ENCODE data around the gene CREBBP. TPM values are rescaled to one million over a fixed set of nuclear protein-coding genes. Genes with fewer than 3 reads are reported as not detected.

The CREBBP gene
- total RNA-seq, 1 experiment from 2014 or later, result 26.4 TPM

DNA sequence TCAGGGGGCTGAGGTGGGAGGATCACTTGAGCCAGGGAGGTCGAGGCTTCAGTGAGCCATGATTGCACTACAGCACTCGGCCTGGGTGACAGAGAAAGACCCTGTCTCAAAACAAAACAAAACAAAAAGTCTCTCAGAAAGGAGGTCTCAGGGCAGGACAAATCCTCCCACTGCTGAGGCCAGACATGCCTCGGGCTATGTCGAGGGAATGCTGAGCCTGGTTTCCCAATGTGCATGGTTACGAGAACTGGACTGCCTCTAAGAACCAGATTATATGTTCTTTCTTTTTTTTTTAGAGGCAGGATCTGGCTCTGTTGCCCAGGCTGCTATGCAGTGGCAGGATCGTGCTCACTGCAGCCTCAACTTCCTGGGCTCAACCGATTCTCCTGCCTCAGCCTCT, 190.8 kb downstream of the CREBBP start:
- no peaks in the 10 kb centered on the region for H3K27me3 ChIP-seq (ENCODE audit: low read length)
- no peaks in the 10 kb centered on the region for H3K4me1 ChIP-seq (ENCODE audit: low read length)
- H3K79me2 ChIP-seq (ENCODE audit: low read length), result peaks cover 45% of the 10 kb centered on the region
- no peak overlapping the region for H3K9ac ChIP-seq (ENCODE audit: low read length)
- H2AFZ ChIP-seq (ENCODE audit: low read length), result no peak overlapping the region
- H3K27ac ChIP-seq (ENCODE audit: low read length), result no peak overlapping the region
- H3K9me2 ChIP-seq (replicated peaks; ENCODE audit: insufficient read depth, low read length), result no peaks in the 10 kb centered on the region
- 0 out of 2 replicates have a peak, but pooled peaks cover 2% of the 10 kb centered on the region for H4K20me1 ChIP-seq (ENCODE audit: insufficient read depth, low read depth, low read length)
- H3K9me3 ChIP-seq (ENCODE audit: low read length), result no peaks in the 10 kb centered on the region
- no peak overlapping the region for H3K4me3 ChIP-seq (ENCODE audit: low read length)
- H3K4me2 ChIP-seq (ENCODE audit: low read depth, low read length, poor library complexity, severe bottlenecking), result no peak overlapping the region
- peaks cover 42% of the 10 kb centered on the region; the same call in 1 of the 2 replicates for H3K36me3 ChIP-seq (ENCODE audit: insufficient read depth, low read length)
- no peak for DNase-seq

DNA sequence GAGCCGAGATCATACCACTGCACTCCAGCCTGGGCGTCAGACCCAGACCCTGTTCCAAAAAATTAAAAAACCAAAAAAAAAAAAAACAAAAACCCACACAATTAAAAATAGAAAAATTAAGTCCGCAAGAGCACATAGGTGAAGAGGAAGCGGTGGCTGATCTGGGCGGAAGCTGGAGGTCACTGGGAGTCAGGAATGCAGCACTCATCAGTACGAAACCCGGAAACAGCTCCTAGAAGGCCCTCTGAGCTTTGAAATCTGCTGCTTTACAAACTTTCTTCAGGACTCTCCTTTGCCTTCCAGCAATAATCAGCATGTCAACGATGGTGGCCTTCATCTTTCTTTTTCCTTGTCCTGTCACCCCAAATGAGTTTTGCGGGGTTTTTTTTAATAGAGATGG, 192.7 kb downstream of the CREBBP start:
- H3K79me2 ChIP-seq (ENCODE audit: low read length), result peaks cover 36% of the 10 kb centered on the region
- H3K27ac ChIP-seq (ENCODE audit: low read length), result no peak overlapping the region
- H4K20me1 ChIP-seq (ENCODE audit: insufficient read depth, low read depth, low read length), result no peaks in the 10 kb centered on the region
- DNase-seq, result no peak
- H3K9me2 ChIP-seq (replicated peaks; ENCODE audit: insufficient read depth, low read length), result no peaks in the 10 kb centered on the region
- no peaks in the 10 kb centered on the region for H3K27me3 ChIP-seq (ENCODE audit: low read length)
- no peak overlapping the region for H3K9ac ChIP-seq (ENCODE audit: low read length)
- H3K36me3 ChIP-seq (ENCODE audit: insufficient read depth, low read length), result peaks cover 44% of the 10 kb centered on the region
- H3K9me3 ChIP-seq (ENCODE audit: low read length), result no peaks in the 10 kb centered on the region
- no peak overlapping the region for H3K4me2 ChIP-seq (ENCODE audit: low read depth, low read length, poor library complexity, severe bottlenecking)
- no peaks in the 10 kb centered on the region for H3K4me1 ChIP-seq (ENCODE audit: low read length)
- H3K4me3 ChIP-seq (ENCODE audit: low read length), result no peak overlapping the region
- no peak overlapping the region for H2AFZ ChIP-seq (ENCODE audit: low read length)

DNA sequence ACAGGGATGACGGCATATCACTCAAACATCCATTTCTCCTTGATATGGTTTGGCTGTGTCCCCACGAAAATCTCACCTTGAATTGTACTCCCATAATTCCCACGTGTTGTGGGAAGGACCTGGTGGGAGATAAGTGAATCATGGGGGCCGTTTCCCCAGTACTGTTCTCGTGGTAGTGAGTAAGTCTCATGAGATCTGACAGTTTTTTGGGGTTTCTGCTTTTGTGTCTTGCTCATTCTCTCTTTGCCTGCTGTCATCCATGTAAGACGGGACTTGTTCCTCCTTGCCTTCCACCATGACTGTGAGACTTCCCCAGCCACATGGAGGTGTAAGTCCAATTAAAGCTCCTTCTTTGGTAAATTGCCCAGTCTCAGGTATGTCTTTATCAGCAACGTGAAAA, 193.5 kb downstream of the CREBBP start:
- H3K9ac ChIP-seq (ENCODE audit: low read length), result no peak overlapping the region
- peaks cover 50% of the 10 kb centered on the region for H3K36me3 ChIP-seq (ENCODE audit: insufficient read depth, low read length)
- H3K27ac ChIP-seq (ENCODE audit: low read length), result no peak overlapping the region
- H3K27me3 ChIP-seq (ENCODE audit: low read length), result no peaks in the 10 kb centered on the region
- H3K4me2 ChIP-seq (ENCODE audit: low read depth, low read length, poor library complexity, severe bottlenecking), result no peak overlapping the region
- no peaks in the 10 kb centered on the region for H4K20me1 ChIP-seq (ENCODE audit: insufficient read depth, low read depth, low read length)
- no peak overlapping the region for H3K4me3 ChIP-seq (ENCODE audit: low read length)
- H2AFZ ChIP-seq (ENCODE audit: low read length), result no peak overlapping the region
- no peak for DNase-seq
- H3K9me2 ChIP-seq (replicated peaks; ENCODE audit: insufficient read depth, low read length), result no peaks in the 10 kb centered on the region
- no peaks in the 10 kb centered on the region for H3K4me1 ChIP-seq (ENCODE audit: low read length)
- no peaks in the 10 kb centered on the region for H3K9me3 ChIP-seq (ENCODE audit: low read length)
- peaks cover 34% of the 10 kb centered on the region for H3K79me2 ChIP-seq (ENCODE audit: low read length)

DNA sequence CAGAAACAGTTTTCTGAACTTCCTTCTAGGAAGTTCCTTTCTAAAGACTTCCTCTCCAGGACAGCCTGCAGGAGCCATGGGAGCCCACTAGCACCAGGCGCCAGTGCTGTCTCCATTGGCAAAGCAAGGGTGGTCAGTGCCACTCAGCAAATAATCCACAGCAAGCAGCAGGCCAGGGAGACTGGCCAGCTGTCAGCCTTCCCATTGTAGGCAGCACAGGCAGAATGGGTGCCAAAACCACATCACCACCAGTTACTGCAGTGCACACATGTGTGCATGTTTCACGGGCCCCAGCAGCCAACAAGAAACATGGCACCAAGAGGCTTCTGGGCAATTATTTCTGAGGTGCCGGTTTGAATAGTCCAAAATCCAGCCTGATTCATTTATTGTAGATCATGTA, 199.3 kb downstream of the CREBBP start:
- Histone ChIP-seq H3K79me2 (ENCODE audit: low read length) (0 out of 2 replicates have a peak, but pooled peaks cover 6% of the 10 kb centered on the region), H3K27ac (ENCODE audit: low read length) (no peak overlapping the region), H3K4me1 (ENCODE audit: low read length) (no peaks in the 10 kb centered on the region), H2AFZ (ENCODE audit: low read length) (no peak overlapping the region), H3K9ac (ENCODE audit: low read length) (no peak overlapping the region), H3K9me3 (ENCODE audit: low read length) (no peaks in the 10 kb centered on the region), H3K36me3 (ENCODE audit: insufficient read depth, low read length) (peaks cover 43% of the 10 kb centered on the region), H3K4me2 (ENCODE audit: low read depth, low read length, poor library complexity, severe bottlenecking) (no peak overlapping the region), H4K20me1 (ENCODE audit: insufficient read depth, low read depth, low read length) (no peaks in the 10 kb centered on the region), H3K4me3 (ENCODE audit: low read length) (no peak overlapping the region), H3K9me2 (replicated peaks; ENCODE audit: insufficient read depth, low read length) (no peaks in the 10 kb centered on the region), H3K27me3 (ENCODE audit: low read length) (no peaks in the 10 kb centered on the region)
- no peak for DNase-seq

DNA sequence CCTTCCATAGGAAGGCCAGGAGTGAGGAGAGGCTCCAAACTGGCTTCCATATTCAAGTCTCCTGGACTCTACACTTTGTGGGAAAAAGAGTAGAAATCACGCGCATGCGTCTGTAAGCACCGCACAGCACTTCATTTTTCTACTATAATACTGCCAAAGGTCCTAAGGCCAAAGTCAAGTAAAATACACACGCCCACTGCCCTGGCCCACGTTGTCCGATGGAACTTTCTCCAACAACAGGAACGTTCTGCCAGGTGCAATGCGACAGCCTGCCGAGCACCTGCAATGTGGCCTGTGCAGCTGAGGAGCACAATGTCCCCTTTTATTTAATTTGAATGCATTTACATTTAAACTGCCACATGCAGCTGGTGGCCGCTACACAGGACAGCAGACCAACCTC, 202.5 kb downstream of the CREBBP start:
- Histone ChIP-seq H3K4me3 (ENCODE audit: low read length) (no peak overlapping the region), H2AFZ (ENCODE audit: low read length) (no peak overlapping the region), H4K20me1 (ENCODE audit: insufficient read depth, low read depth, low read length) (no peaks in the 10 kb centered on the region), H3K36me3 (ENCODE audit: insufficient read depth, low read length) (peaks cover 44% of the 10 kb centered on the region), H3K9me2 (replicated peaks; ENCODE audit: insufficient read depth, low read length) (no peaks in the 10 kb centered on the region), H3K27me3 (ENCODE audit: low read length) (no peaks in the 10 kb centered on the region), H3K4me1 (ENCODE audit: low read length) (no peaks in the 10 kb centered on the region), H3K4me2 (ENCODE audit: low read depth, low read length, poor library complexity, severe bottlenecking) (no peak overlapping the region), H3K9ac (ENCODE audit: low read length) (no peak overlapping the region), H3K79me2 (ENCODE audit: low read length) (0 out of 2 replicates have a peak, but pooled peaks cover 3% of the 10 kb centered on the region), H3K9me3 (ENCODE audit: low read length) (no peaks in the 10 kb centered on the region), H3K27ac (ENCODE audit: low read length) (no peak overlapping the region)
- DNase-seq, result no peak

DNA sequence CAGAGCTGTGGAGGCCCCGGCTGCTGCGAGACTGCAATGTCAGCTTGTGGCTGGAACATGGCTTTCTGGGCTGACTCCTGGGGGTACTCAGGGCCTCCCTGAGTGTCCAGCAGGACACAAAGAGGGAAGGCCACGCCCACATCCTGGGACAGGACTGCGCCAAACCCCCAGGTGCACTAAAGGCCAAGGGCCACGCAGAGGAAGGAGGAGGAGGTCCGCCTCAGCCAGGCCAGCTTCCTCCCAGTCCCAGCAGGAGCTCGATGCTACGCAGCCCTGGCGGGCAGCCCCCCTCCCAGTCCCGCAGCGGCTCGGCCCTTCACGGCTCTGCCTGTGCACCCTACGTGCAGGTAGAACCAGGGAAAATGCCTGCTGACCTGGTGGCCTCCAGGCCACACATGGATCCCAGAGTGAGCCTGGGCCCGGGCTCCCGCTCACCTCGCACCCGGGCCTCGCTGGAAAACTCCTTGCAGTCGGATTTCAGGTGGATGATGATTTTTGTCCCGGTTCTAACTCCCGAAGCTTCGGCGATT, 204.8 kb downstream of the CREBBP start:
- Histone ChIP-seq H4K20me1 (ENCODE audit: insufficient read depth, low read depth, low read length) (no peaks in the 10 kb centered on the region), H3K27ac (ENCODE audit: low read length) (no peak overlapping the region), H2AFZ (ENCODE audit: low read length) (no peak overlapping the region), H3K4me1 (ENCODE audit: low read length) (no peaks in the 10 kb centered on the region), H3K9ac (ENCODE audit: low read length) (no peak overlapping the region), H3K9me2 (replicated peaks; ENCODE audit: insufficient read depth, low read length) (no peaks in the 10 kb centered on the region), H3K27me3 (ENCODE audit: low read length) (no peaks in the 10 kb centered on the region), H3K4me2 (ENCODE audit: low read depth, low read length, poor library complexity, severe bottlenecking) (no peak overlapping the region), H3K36me3 (ENCODE audit: insufficient read depth, low read length) (peaks cover 25% of the 10 kb centered on the region), H3K4me3 (ENCODE audit: low read length) (no peak overlapping the region), H3K9me3 (ENCODE audit: low read length) (no peaks in the 10 kb centered on the region), H3K79me2 (ENCODE audit: low read length) (no peaks in the 10 kb centered on the region)
- no peak for DNase-seq

Other genes starting within 250 kb of the CREBBP start
- 22.9 and 46.1 TPM in 2 replicates for gene DNASE1, start 226.0 kb downstream of the CREBBP start, total RNA-seq (2014; rRNA removed; shearing (Covaris generic); ENCODE audit: low replicate concordance)
- 118 and 195 TPM in 2 replicates for gene TRAP1, start 163.2 kb downstream of the CREBBP start, total RNA-seq (2014; rRNA removed; shearing (Covaris generic); ENCODE audit: low replicate concordance)
- gene ADCY9, start 235.7 kb upstream of the CREBBP start, total RNA-seq (2014; rRNA removed; shearing (Covaris generic); ENCODE audit: low replicate concordance), result 0.11 and 0.14 TPM in 2 replicates

All from Karpas-422 (cell line).